Prostate gland (tissue), 2 donors: ENCODE data around the gene SMIM29.

Source experiments
- POLR2A ChIP-seq: fragments of 450-650 bp; IDR thresholded peaks from one replicate; pipeline ENCODE4 v1.6.1; 2016; ENCODE audit warnings: antibody characterized with exemption, mild to moderate bottlenecking
- TF ChIP-seq, protein P1 (sequence below), 4 experiments: fragments of 200-600 bp in 2 of 4; fragments of 450-650 bp in 2 of 4; sonication (generic) in 2 of 4; IDR thresholded peaks; 1 replicate in 3 of 4; 2 replicates in 1 of 4; pipeline ENCODE4 v1.5.1; 2016 to 2019; ENCODE audit warnings: antibody characterized with exemption in 4 of 4, mild to moderate bottlenecking in 2 of 4, moderate library complexity in 2 of 4

DNA sequence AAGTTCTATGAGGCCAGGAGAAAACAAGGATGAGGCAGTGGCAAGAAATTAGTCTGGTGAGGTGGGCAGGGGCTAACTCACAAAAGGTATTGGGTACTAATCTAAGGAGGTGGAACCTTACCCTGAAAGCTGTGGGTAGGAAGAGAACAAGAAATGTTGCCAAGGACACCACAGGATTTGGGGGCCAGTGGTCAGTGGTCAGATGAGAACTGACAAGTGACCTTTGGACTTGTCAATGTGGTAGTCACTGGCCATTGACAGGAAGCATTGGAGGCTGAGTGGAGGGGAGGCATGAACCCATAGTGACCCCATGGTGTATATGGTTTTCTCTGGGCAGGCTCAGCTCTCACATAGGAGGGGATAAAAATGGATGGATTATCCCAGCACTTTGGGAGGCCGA, 25.3 kb upstream of the SMIM29 start:
- TF ChIP-seq, protein P1, sequence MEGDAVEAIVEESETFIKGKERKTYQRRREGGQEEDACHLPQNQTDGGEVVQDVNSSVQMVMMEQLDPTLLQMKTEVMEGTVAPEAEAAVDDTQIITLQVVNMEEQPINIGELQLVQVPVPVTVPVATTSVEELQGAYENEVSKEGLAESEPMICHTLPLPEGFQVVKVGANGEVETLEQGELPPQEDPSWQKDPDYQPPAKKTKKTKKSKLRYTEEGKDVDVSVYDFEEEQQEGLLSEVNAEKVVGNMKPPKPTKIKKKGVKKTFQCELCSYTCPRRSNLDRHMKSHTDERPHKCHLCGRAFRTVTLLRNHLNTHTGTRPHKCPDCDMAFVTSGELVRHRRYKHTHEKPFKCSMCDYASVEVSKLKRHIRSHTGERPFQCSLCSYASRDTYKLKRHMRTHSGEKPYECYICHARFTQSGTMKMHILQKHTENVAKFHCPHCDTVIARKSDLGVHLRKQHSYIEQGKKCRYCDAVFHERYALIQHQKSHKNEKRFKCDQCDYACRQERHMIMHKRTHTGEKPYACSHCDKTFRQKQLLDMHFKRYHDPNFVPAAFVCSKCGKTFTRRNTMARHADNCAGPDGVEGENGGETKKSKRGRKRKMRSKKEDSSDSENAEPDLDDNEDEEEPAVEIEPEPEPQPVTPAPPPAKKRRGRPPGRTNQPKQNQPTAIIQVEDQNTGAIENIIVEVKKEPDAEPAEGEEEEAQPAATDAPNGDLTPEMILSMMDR (IDR thresholded peaks at IDR 0.05), result no peak
- no peak for TF ChIP-seq POLR2A
